ENCODE results near the gene UGT2B17.

DNA sequence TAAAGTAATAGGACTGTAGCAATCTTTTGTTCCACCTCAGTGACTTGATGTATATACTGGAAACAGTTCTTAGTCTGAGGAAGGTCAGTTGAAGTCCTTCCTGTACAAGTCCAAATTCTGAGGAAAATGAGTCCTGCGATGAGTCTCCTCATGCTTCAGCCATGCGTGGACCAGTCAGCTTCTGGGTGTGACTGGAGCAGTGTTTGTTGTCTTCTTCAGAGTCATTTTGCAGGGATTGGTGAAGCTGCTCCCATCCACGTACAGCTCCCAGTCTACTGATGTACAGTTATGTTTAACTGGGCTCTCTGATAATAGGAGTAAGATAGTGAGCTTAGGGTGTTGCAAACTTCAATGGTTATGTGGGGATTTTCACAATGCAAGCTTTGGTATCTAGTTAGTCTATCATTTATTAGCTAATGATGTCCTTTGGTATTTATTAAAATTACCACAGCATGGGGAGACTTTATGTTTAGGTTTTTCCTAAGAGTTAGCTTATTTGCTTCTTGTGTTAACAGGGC, 3.4 kb downstream of the UGT2B17 start:
- TF ChIP-seq POLR2A (IDR thresholded peaks at IDR 0.05) (no peak), POLR2AphosphoS5 (IDR thresholded peaks at IDR 0.05) (no peak)
- TF ChIP-seq, protein P1, sequence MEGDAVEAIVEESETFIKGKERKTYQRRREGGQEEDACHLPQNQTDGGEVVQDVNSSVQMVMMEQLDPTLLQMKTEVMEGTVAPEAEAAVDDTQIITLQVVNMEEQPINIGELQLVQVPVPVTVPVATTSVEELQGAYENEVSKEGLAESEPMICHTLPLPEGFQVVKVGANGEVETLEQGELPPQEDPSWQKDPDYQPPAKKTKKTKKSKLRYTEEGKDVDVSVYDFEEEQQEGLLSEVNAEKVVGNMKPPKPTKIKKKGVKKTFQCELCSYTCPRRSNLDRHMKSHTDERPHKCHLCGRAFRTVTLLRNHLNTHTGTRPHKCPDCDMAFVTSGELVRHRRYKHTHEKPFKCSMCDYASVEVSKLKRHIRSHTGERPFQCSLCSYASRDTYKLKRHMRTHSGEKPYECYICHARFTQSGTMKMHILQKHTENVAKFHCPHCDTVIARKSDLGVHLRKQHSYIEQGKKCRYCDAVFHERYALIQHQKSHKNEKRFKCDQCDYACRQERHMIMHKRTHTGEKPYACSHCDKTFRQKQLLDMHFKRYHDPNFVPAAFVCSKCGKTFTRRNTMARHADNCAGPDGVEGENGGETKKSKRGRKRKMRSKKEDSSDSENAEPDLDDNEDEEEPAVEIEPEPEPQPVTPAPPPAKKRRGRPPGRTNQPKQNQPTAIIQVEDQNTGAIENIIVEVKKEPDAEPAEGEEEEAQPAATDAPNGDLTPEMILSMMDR (IDR thresholded peaks at IDR 0.05): no peak
